CD4-positive, alpha-beta T cell treated with Interleukin-17A for 4 hours (primary cell): ENCODE measurements around the gene DEXI.
"Not testable (repeated sequence)": the region's sequence is repeated elsewhere in the genome, so short reads cannot be mapped to it uniquely, and the experiment has no call there.

Experiments
- DNase-seq: peaks from one replicate; pipeline ENCODE4 v3.0.0-alpha.2; 2020; ENCODE audit warnings: mixed read lengths

DEXI gene

GRCh38 chr16:10940501-10941079, 1.7 kb downstream of the DEXI start:
- DNase-seq, result no peak

- no peak for DNase-seq
These were observed 2.5 kb downstream of the DEXI start for GRCh38 chr16:10939649-10940234.

GRCh38 chr16:10938796-10939648, 3.2 kb downstream of the DEXI start:
- DNase-seq, result no peak

GRCh38 chr16:10938321-10938720, 3.9 kb downstream of the DEXI start:
- DNase-seq, result peak; percentile 53

GRCh38 chr16:10937068-10937859, 5.0 kb downstream of the DEXI start:
- peak; percentile 26 for DNase-seq

GRCh38 chr16:10936272-10936984, 5.8 kb downstream of the DEXI start:
- DNase-seq, result no peak

GRCh38 chr16:10935226-10935915, 6.9 kb downstream of the DEXI start:
- DNase-seq, result no peak

- DNase-seq, result no peak
These were observed 7.8 kb downstream of the DEXI start for GRCh38 chr16:10934325-10935107.

GRCh38 chr16:10933865-10934264, 8.4 kb downstream of the DEXI start:
- DNase-seq, result no peak

- no peak for DNase-seq
These were observed 9.1 kb downstream of the DEXI start for GRCh38 chr16:10932959-10933710.

GRCh38 chr16:10931977-10932632, 10.2 kb downstream of the DEXI start:
- DNase-seq, result no peak

- no peak for DNase-seq
These were observed 11.1 kb downstream of the DEXI start for GRCh38 chr16:10931134-10931533.

GRCh38 chr16:10930755-10931093, 11.5 kb downstream of the DEXI start:
- no peak for DNase-seq

GRCh38 chr16:10929853-10930754, 12.2 kb downstream of the DEXI start:
- DNase-seq, result no peak

- DNase-seq, result not testable (repeated sequence)
These were observed 13.2 kb downstream of the DEXI start for GRCh38 chr16:10929097-10929496.

GRCh38 chr16:10927497-10928112, 14.7 kb downstream of the DEXI start:
- no peak for DNase-seq

GRCh38 chr16:10926867-10927266, 15.4 kb downstream of the DEXI start:
- no peak for DNase-seq

- no peak for DNase-seq
These were observed 16.2 kb downstream of the DEXI start for GRCh38 chr16:10926094-10926493.
